Measurements from ENCODE around the gene BTG2. TPM values are rescaled to one million over a fixed set of nuclear protein-coding genes. Genes with fewer than 3 reads are reported as not detected.

BTG2 gene

GRCh38 chr1:203351037-203351625, 45.8 kb downstream of the BTG2 start, which contains the start of gene FMOD:
Gene FMOD (minus strand): TSS chr1:203351122. CDS start chr1:203348270, 2,852 bp downstream.
- Histone ChIP-seq H3K9ac (ENCODE audit: low read length) (peak within 1 kb of the TSS; percentile 5), H3K18ac (ENCODE audit: low read length) (no peak within 1 kb of the TSS), H2AK5ac (ENCODE audit: low read length) (no peak within 1 kb of the TSS), H2BK5ac (ENCODE audit: low read length) (no peak within 1 kb of the TSS), H3K4me3 (ENCODE audit: low read length) (no peak within 1 kb of the TSS), H3K79me2 (ENCODE audit: control insufficient read depth, insufficient read depth, low read length) (no peaks in the 10 kb centered on the region), H3K4me2 (ENCODE audit: low read length) (no peak within 1 kb of the TSS), H3K36me3 (ENCODE audit: control insufficient read depth, insufficient read depth, low read length) (no peaks in the 10 kb centered on the region), H3K4ac (ENCODE audit: low read depth, low read length) (no peak within 1 kb of the TSS), H3K27me3 (ENCODE audit: insufficient read depth, low read length, poor library complexity) (no peaks in the 10 kb centered on the region), H2BK120ac (ENCODE audit: low read depth, low read length) (no peak within 1 kb of the TSS), H3K56ac (ENCODE audit: low read length) (peak within 1 kb of the TSS; percentile 52), H3K27ac (ENCODE audit: low read depth, low read length) (no peak within 1 kb of the TSS), H4K8ac (ENCODE audit: low read depth, low read length) (no peak within 1 kb of the TSS), H4K5ac (ENCODE audit: low read length) (no peak within 1 kb of the TSS), H3K4me1 (ENCODE audit: control insufficient read depth, low read depth, low read length) (peaks cover 8% of the 10 kb centered on the region), H2BK15ac (replicated peaks; ENCODE audit: low read depth) (no peak within 1 kb of the TSS), H3K79me1 (ENCODE audit: low read length) (no peaks in the 10 kb centered on the region), H3K23ac (ENCODE audit: low read length) (no peak within 1 kb of the TSS)
- no CpG with 5 or more reads among the region's 17 CpGs for WGBS (ENCODE audit: extremely low coverage, insufficient coverage, low lambda C conversion rate)
- peak; percentile 80 for DNase-seq

DNA sequence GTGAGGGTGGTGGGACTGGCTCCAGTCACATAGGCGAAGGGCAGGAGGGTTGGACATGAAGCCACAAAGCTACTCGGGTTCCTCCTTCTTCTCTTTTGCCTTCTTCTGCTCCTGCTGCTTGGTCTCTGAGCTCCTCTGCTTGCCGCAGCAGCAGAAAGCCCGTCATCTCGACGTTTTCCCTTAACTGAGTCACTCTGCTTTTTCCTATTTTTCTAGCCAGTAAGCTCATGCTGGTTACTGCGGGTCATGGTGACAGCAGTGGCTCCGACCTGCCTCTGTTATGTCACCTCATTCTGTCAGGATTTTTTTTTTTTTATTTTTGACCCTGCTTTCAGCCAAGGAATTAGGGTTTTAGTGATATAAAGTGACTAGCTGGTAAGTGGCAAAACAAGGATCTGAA, 48.2 kb downstream of the BTG2 start:
- H3K4me1 ChIP-seq (ENCODE audit: control insufficient read depth, low read depth, low read length) = peaks cover 4% of the 10 kb centered on the region

DNA sequence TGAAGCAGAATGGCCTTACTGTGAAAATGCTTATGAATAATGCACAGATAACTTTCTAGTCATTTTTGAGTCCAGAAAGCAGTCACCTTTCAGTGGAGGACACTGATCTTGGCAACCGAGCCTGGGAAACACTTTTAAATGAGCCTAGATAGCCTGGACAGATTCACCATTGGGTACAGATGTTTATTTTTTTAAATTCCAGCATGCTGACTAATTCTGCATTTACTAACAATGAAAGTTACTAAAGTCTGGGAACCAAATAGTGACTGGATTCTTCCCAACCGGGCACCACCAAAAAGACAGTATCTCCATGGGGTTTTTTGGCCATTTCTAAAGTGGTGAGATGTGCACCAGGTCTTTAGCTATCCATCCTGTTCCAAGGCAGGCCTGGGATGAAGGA, 48.9 kb downstream of the BTG2 start:
- H4K5ac ChIP-seq (ENCODE audit: low read length) = no peak overlapping the region
- no peak overlapping the region for H3K4me2 ChIP-seq (ENCODE audit: low read length)
- no peak overlapping the region for H3K4ac ChIP-seq (ENCODE audit: low read depth, low read length)
- WGBS (ENCODE audit: extremely low coverage, insufficient coverage, low lambda C conversion rate) = no CpG with 5 or more reads among the region's 2 CpGs
- no peaks in the 10 kb centered on the region for H3K36me3 ChIP-seq (ENCODE audit: control insufficient read depth, insufficient read depth, low read length)
- H3K4me1 ChIP-seq (ENCODE audit: control insufficient read depth, low read depth, low read length) = peaks cover 4% of the 10 kb centered on the region
- DNase-seq = no peak
- no peaks in the 10 kb centered on the region for H3K27me3 ChIP-seq (ENCODE audit: insufficient read depth, low read length, poor library complexity)
- no peak overlapping the region for H3K9ac ChIP-seq (ENCODE audit: low read length)
- H3K4me3 ChIP-seq (ENCODE audit: low read length) = no peak overlapping the region
- H2BK5ac ChIP-seq (ENCODE audit: low read length) = no peak overlapping the region
- no peaks in the 10 kb centered on the region for H3K79me1 ChIP-seq (ENCODE audit: low read length)
- H2AK5ac ChIP-seq (ENCODE audit: low read length) = no peak overlapping the region
- no peak overlapping the region for H3K56ac ChIP-seq (ENCODE audit: low read length)
- H3K18ac ChIP-seq (ENCODE audit: low read length) = no peak overlapping the region
- no peak overlapping the region for H2BK15ac ChIP-seq (replicated peaks; ENCODE audit: low read depth)
- H3K79me2 ChIP-seq (ENCODE audit: control insufficient read depth, insufficient read depth, low read length) = no peaks in the 10 kb centered on the region
- no peak overlapping the region for H2BK120ac ChIP-seq (ENCODE audit: low read depth, low read length)
- H3K27ac ChIP-seq (ENCODE audit: low read depth, low read length) = no peak overlapping the region
- H3K23ac ChIP-seq (ENCODE audit: low read length) = no peak overlapping the region
- no peak overlapping the region for H4K8ac ChIP-seq (ENCODE audit: low read depth, low read length)

More for the DNA sequence above, 48.2 kb downstream of the BTG2 start:
- H3K79me2 ChIP-seq (ENCODE audit: control insufficient read depth, insufficient read depth, low read length) = no peaks in the 10 kb centered on the region
- no peak overlapping the region for H4K5ac ChIP-seq (ENCODE audit: low read length)
- H3K27me3 ChIP-seq (ENCODE audit: insufficient read depth, low read length, poor library complexity) = no peaks in the 10 kb centered on the region
- no peak overlapping the region for H3K4ac ChIP-seq (ENCODE audit: low read depth, low read length)
- no peaks in the 10 kb centered on the region for H3K36me3 ChIP-seq (ENCODE audit: control insufficient read depth, insufficient read depth, low read length)
- no peak overlapping the region for H3K4me2 ChIP-seq (ENCODE audit: low read length)
- no peaks in the 10 kb centered on the region for H3K79me1 ChIP-seq (ENCODE audit: low read length)
- no peak overlapping the region for H4K8ac ChIP-seq (ENCODE audit: low read depth, low read length)
- no peak overlapping the region for H3K18ac ChIP-seq (ENCODE audit: low read length)
- H2AK5ac ChIP-seq (ENCODE audit: low read length) = no peak overlapping the region
- no peak overlapping the region for H3K23ac ChIP-seq (ENCODE audit: low read length)
- H3K9ac ChIP-seq (ENCODE audit: low read length) = no peak overlapping the region
- H3K27ac ChIP-seq (ENCODE audit: low read depth, low read length) = no peak overlapping the region
- no peak for DNase-seq
- H2BK15ac ChIP-seq (replicated peaks; ENCODE audit: low read depth) = no peak overlapping the region
- no peak overlapping the region for H2BK5ac ChIP-seq (ENCODE audit: low read length)
- WGBS (ENCODE audit: extremely low coverage, insufficient coverage, low lambda C conversion rate) = no CpG with 5 or more reads among the region's 8 CpGs
- no peak overlapping the region for H2BK120ac ChIP-seq (ENCODE audit: low read depth, low read length)
- no peak overlapping the region for H3K4me3 ChIP-seq (ENCODE audit: low read length)
- peak overlapping the region; percentile 69 for H3K56ac ChIP-seq (ENCODE audit: low read length)

DNA sequence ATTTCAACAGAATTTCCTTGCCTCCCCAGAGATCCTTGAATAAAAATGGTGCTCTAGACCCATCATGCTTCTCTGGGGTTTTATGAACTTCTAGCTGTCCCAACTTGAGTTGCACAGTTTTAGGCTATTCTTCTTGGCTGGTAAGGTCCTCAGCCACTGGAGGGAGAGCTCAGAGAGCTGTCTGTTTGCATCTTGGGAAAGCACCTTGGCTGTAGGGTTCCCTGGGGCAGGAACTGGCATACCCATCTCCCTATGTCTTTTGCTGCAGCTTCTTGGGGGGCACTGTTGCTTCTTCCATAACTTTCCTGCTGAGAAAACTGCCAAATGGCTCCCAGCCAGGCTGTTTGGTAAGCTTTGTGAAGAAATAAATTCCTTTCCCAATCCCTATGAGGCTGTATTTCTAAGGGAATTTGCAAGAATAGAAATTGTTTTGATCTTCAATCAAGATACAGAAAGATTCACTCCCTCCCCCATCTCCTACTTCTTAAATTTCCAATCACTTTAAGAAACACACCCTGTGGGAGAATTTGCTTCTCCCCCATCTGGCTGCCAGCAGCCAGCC, 53.8 kb downstream of the BTG2 start:
- no peaks in the 10 kb centered on the region for H3K79me2 ChIP-seq (ENCODE audit: control insufficient read depth, insufficient read depth, low read length)
- H3K4ac ChIP-seq (ENCODE audit: low read depth, low read length) = no peak overlapping the region
- no peak overlapping the region for H2AK5ac ChIP-seq (ENCODE audit: low read length)
- H3K36me3 ChIP-seq (ENCODE audit: control insufficient read depth, insufficient read depth, low read length) = no peaks in the 10 kb centered on the region
- H3K23ac ChIP-seq (ENCODE audit: low read length) = no peak overlapping the region
- H2BK120ac ChIP-seq (ENCODE audit: low read depth, low read length) = no peak overlapping the region
- no peak overlapping the region for H3K4me3 ChIP-seq (ENCODE audit: low read length)
- no peak overlapping the region for H4K5ac ChIP-seq (ENCODE audit: low read length)
- no peak overlapping the region for H3K56ac ChIP-seq (ENCODE audit: low read length)
- no peak overlapping the region for H4K8ac ChIP-seq (ENCODE audit: low read depth, low read length)
- no peak overlapping the region for H3K4me2 ChIP-seq (ENCODE audit: low read length)
- H3K4me1 ChIP-seq (ENCODE audit: control insufficient read depth, low read depth, low read length) = peaks cover 3% of the 10 kb centered on the region
- DNase-seq = no peak
- no peak overlapping the region for H3K9ac ChIP-seq (ENCODE audit: low read length)
- H3K18ac ChIP-seq (ENCODE audit: low read length) = no peak overlapping the region
- no peak overlapping the region for H2BK15ac ChIP-seq (replicated peaks; ENCODE audit: low read depth)
- no peak overlapping the region for H3K27ac ChIP-seq (ENCODE audit: low read depth, low read length)
- no peaks in the 10 kb centered on the region for H3K79me1 ChIP-seq (ENCODE audit: low read length)
- no peaks in the 10 kb centered on the region for H3K27me3 ChIP-seq (ENCODE audit: insufficient read depth, low read length, poor library complexity)
- no peak overlapping the region for H2BK5ac ChIP-seq (ENCODE audit: low read length)

Small RNAs within 50 kb of the gene (small RNA-seq; reads per million reads assigned to genes)
- not detected for gene AL359837.1 (ENCODE audit: insufficient read depth)
- not detected for gene RNU6-487P (ENCODE audit: insufficient read depth)

Data from mesendoderm (in vitro differentiated cells).